ENCODE results near the gene ALPI.
A peak's percentile ranks its signal among the peaks of the same experiment; 100 is the strongest.

ALPI gene

DNA sequence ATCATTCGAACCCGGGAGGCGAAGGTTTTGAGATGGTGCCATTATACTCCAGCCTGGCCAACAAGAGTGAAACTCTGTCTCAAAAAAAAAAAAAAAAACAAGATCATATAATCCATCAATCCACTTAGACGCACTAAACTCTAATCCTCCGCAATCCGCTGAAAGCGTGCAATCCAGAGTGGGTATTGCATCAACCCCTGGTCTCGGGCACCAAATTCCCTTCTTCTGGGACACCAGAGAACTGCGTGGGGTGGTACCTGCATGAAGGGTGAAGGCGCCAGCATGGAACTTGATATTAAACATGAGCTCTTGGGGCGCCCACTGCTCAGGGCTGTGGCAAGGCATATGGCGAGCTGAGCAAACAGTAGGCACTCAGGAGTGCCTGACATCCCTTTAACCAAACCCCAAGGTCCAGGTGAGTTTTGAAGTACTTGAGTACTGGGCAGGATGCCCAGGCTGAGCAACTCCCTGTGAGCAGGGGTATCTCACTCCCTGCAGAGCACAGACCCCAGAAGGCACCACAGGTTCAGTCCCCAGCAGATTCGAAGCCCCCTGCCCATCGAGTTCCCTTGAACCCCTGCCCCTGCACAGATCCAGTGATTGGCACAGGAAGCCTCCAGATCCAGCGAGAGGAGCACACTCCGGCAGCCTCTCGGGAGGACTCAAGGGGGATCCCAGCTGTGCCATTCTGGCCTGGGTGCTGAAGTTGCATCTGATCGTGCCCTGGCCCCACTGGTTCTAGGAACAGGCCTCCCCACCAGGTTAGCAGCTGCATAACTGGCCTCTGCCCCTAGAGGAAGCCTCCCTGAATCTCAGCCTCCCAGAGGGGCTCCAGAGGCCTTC, 8.0 kb downstream of the ALPI start:
- DNase-seq (ENCODE audit: low spot score): peak; percentile 48

DNA sequence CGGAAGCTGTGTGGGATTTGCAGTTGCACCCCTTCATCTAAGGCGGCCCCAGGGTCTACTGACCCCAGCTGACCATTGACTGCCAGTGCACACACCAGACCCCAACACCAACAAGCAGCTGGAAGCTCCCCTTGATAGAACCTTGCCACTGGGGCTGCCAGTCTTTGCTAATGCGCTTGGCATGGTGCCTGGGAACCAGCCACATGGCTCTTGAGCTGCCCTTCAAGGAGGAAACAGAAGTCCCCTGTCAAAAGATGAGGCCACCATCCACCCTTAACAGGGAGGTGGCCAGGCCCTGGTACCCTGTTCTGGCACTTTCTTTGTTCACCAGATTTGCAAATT, 8.6 kb downstream of the ALPI start:
- DNase-seq (ENCODE audit: low spot score): peak; percentile 25

DNA sequence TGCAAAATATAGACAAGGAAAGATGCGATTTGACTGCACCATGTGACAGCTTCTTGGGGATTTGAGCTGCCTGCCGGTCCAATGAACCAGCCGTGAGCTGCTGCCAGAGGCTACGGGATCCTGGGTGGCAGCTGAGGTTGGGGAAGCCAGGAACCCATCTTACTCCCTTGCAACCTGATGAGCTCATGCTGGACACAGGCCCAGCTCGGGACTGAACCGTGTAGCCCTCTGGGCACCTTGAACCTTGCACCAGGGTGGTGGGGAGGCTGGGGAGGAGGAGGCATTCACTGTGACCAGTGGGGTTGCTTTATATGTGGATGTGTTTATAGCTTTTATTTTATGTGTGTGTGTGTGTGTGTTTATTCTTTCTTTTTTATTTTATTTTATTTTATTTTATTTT, 9.1 kb downstream of the ALPI start:
- peak; percentile 18 for DNase-seq (ENCODE audit: low spot score)

DNA sequence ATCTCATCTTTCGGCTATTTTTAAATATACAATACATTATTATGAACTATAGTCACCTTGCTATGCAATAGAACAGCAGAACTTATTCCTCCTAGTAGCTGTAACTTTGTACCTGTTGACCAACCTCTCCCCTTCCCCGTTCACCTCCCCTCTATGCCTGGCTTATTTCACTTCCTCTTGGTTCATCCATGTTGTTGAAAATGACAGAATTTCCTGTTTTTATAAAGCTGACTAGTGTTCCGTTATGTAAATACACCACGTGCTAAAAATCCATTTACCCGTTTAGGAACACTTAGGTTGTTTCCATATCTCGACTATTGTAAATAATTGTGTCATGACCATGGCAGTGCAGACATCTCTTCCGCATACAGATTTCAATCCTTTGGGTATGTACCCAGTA, 10.3 kb downstream of the ALPI start:
- DNase-seq (ENCODE audit: low spot score): no peak

DNA sequence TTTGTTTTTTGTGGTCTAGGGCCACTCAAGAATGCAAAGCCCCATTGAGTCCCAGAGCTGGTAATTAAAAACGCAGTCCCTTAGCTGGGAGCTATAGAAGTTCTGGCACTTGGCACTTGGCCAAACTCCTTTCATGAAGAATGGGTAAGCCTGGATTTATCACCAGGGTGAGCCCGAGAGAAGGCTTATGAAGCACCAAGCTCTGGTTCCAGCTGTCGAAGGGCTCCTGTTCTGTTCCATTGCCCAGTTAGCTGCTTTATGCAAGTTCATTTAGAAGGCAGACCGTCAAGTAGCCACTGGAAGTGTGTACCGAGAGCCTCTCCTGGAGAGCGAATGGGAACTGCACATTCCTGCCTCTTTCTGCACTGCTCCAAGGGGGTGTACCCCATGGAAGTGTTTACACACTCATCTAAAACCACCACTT, 17.5 kb downstream of the ALPI start:
- peak; percentile 79 for DNase-seq (ENCODE audit: low spot score)

DNA sequence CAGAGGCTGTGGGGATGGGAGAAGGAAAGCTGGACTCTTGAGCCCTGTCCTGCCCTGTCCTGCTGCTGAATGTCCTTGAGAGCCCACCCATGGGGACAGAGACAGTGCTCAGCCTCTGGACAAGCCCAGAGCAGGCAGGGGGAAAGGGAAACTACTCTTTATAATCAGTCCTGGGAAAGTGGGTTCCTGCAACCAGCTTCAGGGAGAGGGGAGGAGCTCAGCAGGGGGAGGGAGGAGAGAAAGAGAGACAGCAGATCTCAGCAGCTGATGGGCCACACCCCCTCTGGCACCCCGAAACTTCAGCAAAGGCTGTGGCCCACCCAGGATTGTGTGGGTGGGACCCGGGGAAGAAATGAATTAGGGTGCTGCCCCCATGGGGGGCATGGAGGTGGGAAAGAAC, 20.1 kb downstream of the ALPI start:
- no peak for DNase-seq (ENCODE audit: low spot score)

DNA sequence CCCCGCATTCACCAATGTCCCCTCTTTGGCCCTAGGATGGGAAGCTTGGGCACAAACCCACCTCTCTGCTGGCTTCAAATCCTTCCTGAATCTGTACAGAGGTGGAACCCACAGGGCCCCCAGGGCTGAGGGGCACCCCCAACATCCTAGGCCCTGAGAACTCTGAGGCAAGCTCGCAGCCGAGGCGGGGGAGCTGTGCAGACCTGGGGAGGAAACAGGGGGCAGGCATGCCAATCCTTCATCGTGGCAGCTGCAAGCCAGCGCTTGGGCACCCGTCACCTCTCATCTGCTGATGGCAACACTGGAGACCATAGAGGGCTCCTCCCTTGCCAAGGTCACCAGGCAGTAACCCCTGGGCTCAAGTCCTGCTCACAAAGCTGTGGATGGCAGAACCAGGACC, 20.8 kb downstream of the ALPI start:
- DNase-seq (ENCODE audit: low spot score): no peak

DNA sequence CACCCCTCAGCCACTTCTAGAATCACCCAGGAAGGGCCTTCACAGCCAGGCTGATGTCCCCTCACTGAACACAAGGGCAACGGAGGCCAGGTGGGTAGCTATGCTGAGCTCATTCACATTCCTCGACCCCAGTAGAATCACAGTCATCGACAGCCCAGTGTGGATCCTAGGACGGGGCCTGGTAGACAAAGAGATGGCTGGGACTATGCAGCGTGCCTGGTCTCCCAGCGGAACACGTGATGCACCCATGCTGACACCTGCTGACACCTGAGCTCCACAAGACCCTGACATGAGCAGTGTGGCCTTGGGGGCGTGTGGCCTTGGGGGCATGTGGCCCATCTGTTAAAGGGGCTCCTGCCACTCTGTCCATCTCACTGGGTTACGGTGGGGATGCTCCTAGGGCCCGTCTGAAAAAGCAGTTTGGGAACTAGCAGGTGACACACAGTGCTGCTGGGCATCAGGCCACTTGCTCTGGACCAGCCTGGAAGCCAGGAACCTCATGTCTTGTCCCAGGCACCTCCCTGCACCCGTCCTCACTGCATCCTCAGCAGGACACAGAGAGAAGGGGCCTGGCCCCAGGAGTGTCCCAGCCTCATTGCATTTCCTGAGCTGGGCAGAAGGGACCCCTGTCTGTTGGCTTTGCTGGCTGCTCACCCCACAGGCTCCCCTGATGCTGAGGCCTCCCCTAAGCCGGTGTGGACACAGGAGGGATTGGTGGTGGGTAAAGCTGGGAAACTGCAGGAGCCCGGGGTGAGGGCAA, 22.0 kb downstream of the ALPI start:
- no peak for DNase-seq (ENCODE audit: low spot score)

DNA sequence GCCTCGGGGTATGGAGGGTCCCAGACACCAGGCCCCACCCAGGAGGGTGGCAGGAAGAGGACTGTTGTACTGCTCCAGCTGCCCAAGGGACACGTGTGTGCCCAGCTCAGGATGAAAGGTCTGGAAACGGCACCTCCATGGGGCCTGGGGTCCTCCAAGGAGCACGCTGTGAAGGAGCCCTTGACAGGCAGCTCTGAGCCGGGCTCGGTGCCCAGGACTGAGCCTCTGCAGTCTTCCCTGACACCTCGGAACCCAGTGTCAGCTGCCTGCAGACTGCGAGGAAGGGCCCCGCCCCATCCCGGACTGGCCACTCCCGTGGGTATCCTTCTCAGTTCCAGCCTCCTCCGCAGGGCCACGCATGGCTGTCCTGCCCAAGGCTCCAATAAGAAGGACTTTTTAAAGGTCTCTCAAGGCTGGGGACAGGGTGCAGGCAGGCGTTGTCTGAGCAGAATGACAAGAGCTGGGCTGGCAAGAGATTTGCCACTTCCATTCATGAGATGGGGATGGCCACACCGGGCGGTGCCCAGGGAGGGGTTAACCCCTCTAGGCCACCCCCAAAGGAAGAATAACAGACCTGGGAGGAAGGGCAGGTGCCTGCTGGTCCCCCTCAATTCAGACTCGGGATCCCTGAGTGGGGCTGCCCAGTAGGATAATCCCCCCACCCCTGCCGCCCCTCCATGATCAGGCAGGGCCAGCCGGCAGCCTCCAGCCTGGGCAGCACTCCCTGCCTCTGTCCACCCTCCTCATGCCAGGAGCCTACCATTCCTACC, 22.8 kb downstream of the ALPI start:
- DNase-seq (ENCODE audit: low spot score): no peak

DNA sequence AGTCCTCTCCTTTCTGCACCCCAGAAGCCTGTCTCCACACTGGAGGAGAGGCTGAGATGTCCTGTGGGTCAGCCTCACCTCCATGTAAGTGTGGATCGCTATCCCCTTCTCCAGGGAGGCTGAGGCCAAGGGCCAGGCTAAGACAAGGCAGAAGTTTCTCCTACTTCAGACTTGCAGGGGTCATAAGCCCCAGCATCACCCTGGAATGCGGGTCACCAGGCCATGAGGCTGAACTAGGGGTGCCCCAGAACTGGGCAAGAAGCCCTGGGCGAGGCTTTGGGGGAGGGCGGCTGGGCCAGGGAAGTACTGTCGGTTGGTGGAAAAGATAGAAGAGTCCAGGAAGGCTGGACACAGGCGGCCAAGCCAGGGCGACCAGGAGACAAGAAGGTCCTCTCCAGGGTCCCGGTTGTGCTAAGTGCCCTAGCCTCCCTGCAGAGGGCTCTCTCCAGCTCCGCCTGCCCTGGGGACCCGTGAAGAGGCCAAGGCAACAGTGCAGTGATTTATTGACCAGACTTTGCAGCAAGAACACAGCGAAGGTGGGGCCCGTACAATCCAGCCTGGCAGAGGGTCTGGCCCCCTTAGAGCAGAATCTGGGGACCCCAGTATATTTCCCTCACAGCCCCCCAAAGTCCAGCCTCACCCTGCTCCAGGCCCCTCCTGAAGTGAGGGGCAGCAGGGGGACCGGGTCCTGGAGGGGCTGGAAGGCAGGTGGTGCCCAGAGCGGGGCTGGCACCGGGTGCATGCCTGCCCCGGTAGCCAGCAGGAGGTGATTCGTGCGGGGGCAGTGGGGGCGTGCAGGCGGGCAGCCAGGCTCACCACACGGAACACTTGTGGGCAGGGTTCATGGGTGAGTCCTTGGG, 23.6 kb downstream of the ALPI start:
- no peak for DNase-seq (ENCODE audit: low spot score)

DNA sequence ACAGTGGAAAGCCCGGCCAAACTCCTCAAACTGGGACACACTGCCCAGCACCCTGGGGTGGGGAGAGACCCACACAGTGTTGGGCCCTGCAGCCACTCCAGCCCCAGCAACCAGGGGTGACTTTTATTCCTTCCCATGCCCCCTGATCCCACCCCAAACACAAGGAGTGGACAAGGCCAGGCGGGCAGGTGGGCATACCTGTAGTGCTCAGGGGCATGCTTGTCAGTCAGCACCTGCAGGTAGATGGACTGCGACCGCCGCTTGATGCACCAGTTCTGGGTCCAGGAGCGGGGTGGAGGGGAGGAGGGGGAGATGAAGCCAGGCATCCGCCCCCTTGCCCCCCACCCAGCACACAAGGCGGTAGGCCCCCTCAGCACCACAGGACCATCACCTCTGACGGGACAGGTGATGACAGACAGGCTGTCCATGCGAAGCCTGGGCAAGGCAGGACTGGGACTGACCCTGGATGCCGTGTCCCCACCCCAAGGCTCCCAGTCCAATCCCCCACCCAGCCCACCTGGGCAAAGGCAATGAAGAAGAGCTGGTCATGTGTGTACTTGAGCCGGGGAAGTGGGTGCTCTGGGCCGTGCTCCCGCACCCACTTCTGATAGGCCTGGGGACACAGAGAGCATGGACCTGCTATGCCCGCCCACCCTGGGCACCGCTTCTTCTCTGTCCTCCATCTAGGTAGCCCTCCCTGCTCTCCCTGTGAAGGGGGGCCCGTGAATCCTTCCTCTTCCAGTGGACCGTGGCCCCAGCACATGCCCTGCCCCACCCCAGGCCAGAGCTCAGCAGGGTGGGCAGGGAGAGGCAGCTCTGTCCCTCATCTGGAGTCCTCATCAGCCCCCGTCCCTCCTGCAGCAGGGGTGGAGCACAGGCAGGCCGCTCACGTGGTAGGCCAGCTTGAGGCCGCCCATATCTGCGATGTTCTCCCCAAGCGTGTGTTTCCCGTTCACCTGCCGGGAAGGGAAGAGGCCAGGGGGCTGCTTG, 24.5 kb downstream of the ALPI start:
- no peak for DNase-seq (ENCODE audit: low spot score)

DNA sequence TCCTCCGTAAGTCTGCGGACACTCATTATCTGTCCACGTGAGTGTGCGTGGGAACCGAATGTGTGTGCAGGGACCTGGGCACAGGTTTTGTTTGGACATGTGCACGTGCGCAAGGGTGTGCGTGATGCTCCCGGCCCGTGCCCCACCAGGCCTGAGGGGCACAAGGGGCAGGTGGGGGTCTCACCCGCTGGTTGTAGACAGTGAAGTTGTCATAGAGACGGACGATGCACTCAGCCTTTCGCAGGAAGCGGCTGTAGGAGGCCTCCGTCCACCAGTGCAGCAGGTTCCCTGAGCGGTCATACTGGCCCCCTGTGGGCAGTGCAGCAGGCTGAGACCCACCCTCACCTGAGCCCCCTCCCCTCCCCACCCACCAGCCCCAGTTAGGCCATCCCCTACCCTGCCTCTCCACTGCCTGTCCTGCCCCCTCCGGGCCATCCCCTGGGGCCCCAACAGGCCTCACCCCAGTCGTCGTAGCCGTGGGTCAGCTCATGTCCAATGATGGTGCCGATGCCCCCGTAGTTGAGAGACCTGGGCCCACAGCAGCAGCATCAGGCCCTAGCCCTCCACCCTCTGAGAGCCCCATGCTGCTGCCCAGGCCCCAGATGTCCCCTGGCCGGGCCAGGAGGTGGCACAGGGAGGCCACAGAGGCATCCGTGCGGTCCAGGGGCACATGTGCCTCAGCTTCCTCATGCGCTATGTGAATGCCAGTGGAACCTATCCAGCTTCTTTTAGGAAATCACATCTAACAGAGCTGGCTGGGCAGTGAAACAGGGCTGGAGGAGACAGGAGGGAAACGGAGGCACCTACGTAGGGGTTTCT, 25.6 kb downstream of the ALPI start:
- no peak for DNase-seq (ENCODE audit: low spot score)

DNA sequence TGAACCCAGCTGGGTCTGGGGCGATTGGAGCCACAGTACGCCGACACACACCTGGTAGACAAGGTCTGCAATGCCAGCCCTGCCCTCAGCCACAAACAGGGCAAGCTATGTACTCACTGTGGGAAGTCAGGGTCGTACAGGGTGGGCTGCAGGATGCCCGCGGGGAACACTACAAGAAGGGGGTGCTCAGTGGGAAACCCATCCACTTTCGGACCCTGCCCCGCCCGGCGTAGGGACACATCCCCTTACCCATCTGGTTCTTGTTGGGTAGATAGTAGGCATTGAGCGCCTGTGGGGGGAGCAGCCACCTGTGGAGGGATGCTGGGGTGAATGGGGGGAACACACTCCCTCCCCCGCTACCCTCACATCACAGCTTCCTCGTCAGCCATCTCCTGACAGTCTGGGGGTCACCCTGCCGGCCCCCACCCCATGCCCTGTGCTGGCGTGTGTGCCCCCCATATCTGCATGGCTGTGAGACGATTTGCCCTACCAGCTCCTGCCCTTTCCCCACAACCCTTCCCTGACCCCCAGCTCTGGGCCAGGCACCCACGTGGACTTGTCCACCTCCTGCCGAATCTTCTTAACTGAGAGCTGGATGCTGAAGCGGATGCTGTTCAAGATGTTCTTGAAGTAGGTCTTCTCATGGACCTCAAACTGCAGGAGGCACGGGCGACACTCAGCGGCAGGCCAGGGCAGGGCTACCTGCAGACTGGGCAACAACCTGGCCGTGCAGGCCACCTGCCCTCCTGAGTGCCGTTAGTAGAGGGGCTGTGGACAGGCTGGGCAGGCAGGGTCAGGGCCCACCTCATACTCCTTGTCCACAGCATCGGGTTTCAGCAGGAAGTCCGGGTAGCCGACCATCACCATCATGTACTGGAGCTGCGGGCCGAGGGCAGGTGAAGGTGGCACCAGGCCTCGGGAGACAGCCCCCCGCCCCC, 26.6 kb downstream of the ALPI start:
- DNase-seq (ENCODE audit: low spot score): no peak

DNA sequence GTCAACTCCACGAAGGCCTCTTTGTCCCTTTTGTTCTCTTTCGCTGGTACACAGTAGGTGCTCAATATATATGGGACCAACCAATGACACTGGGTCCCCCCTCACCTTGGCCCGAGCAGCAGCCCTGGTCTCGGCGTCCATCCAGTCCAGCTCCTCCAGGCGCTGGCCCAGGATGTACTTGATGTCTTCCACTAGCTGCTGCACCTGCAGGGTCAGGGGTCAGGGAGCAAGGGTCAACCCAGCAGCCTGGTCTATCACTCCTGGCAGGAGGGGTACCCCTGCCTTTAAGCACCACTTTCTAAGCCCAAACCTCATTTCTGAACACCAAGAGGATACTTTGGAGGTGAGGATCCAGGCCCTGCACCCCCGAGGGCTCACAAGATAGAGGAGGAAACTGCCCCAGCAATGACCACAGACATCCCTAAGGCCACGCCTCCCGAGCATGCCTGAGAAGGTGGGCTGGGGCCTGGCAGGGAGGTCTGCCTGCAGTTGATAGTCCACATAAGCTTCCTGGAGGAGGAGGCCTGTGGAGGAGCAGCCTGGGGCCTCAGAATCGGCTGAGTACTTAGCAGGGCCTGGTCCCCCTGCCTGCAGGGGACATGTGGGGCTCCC, 27.5 kb downstream of the ALPI start:
- DNase-seq (ENCODE audit: low spot score): no peak

DNA sequence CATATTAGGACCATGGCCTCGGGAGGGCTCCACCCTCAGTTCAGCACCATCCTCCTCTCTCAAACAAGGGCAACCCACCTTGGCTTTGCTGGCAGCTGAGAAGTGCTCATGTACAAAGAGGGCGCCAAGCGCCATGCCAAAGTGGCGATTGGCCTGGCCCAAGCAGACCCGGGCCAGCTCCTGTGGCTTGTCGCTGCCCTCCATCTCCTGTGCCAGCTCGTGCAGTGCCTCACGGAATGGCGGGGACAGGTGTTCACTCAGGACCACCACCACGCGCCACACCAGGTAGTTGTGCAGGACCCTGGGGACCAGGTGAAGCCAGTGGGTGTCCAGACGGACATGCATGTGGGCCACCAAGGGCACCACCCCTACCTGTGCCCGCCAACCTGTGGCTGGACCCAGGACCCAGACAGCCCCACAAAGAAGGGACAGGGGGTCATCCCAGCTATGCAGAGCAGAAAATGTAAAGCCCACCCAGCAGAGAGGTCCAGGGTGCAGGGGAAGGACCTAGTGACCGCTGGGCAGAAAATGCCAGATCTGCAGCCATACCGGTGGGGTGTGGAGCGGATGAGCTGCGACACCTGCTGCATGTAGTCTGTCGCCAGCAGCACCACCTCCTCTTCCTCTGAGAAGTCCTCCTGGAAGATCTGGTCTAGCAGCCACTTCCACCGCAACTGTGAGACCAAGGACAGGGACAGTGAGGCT, 28.1 kb downstream of the ALPI start:
- no peak for DNase-seq (ENCODE audit: low spot score)

DNA sequence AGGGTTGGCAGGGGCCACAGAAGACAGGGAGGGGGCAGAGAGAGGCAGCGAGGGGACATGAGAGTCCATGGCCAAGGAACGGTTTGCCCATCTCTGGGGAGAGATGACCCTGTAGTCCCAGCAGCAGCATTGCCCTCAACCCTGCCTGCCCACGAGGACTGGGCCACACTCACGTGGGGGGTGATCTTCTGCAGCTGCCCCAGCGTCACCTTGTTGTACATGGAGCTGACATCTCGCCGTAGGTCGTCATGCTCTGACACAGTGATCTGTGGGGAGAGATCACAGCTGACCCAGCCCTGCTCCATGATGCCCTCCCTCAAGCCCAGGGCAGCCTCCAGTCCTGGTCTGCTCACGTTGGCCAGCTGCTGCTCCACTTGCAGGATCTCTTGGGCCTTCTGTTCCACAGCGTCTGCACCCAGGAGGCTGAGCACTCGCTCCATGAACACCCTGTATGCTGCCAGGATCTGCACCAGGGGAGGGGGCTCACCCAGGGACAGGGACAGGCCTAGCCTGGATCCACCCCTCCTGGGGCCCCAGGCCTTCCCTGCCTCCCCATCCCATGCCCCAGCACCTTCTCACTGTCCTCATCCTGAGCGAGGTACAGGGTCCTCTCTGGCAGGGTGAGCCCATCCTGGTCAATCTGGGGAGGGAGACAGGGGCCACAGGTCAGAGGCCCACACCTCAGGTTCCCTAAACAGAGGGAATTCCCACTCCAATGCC, 28.8 kb downstream of the ALPI start:
- DNase-seq (ENCODE audit: low spot score): no peak

DNA sequence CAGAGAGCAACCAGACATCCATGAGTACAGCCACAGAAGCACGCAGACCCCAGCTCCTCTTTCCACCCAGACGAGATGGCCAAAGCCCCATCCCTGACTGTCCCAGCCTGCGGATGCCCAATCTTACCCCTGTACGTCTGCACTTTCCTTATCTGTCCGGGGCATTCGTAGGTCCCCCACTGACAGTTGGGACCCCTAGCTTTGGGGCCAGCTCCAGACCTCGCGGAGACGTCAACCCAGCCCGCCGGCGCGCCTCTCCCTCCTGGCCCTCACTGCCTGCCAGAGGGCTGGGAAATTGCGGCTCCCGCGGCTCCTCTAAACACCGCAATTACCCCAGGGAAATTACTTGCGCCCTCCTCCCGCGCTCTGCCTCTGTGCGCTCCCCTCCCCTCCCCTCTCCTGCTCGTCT, 29.4 kb downstream of the ALPI start:
- no peak for DNase-seq (ENCODE audit: low spot score)
